PC-9 (cell line): ENCODE results near the gene HSPA1A. TPM values are rescaled to one million over a fixed set of nuclear protein-coding genes. Genes with fewer than 3 reads are reported as not detected.

ENCODE experiments used
- BruUV-seq: library from RNA; stranded (reverse); fragments of 400-500 nt; replicated peaks from 2 replicates; lab custom pipeline; 2021; lab: Mats Ljungman, UMichigan
- CTCF ChIA-PET: fragments of 300-600 bp; sonication (Branson Sonifier 250); formaldehyde crosslinking; loops from one replicate; lab custom pipeline; 2022; ENCODE audit warnings: antibody characterized with exemption; lab: Charles Lee
- POLR2A ChIA-PET: fragments of 300-600 bp; sonication (Branson Sonifier 250); formaldehyde crosslinking; loops from one replicate; lab custom pipeline; 2022; ENCODE audit warnings: antibody characterized with exemption; ENCODE audit not compliant: unreplicated experiment; lab: Charles Lee
- DNase-seq, 2 experiments: peaks; one replicate each; pipeline versions ENCODE4 v3.0.0 to v3.0.0-alpha.2; 2015 to 2022; ENCODE audit warnings: mixed read lengths in 1 of 2
- H2AFZ ChIP-seq: fragments of 200-600 bp; sonication (generic); 2 replicates; pipeline ENCODE4 v1.8.1; 2017; ENCODE audit warnings: antibody characterized with exemption
- H3F3A ChIP-seq: fragments of 200-600 bp; sonication (generic); 2 replicates; pipeline ENCODE4 v1.8.1; 2017; ENCODE audit warnings: antibody characterized with exemption, mild to moderate bottlenecking, low read depth; ENCODE audit not compliant: insufficient read depth
- H3K27ac ChIP-seq: fragments of 200-600 bp; sonication (generic); 2 replicates; pipeline ENCODE4 v1.6.1; 2016; ENCODE audit warnings: mixed run types
- H3K27me3 ChIP-seq: fragments of 200-600 bp; sonication (generic); 2 replicates; pipeline ENCODE4 v1.6.1; 2016; ENCODE audit warnings: low read depth, mixed run types; ENCODE audit not compliant: insufficient read depth
- H3K36me3 ChIP-seq: fragments of 200-600 bp; sonication (generic); 2 replicates; pipeline ENCODE4 v1.6.1; 2016; ENCODE audit warnings: low read depth, mixed run types
- H3K4me1 ChIP-seq: fragments of 200-600 bp; sonication (generic); replicated peaks from 2 replicates; pipeline ENCODE4 v1.6.1; 2016; ENCODE audit warnings: mixed run types; ENCODE audit not compliant: insufficient read depth
- H3K4me2 ChIP-seq: fragments of 200-600 bp; sonication (generic); 2 replicates; pipeline ENCODE4 v1.6.1; 2017; ENCODE audit warnings: mixed run types
- H3K4me3 ChIP-seq: fragments of 200-600 bp; sonication (generic); 2 replicates; pipeline ENCODE4 v1.6.1; 2016; ENCODE audit warnings: mixed run types
- H3K79me2 ChIP-seq: fragments of 200-600 bp; sonication (generic); 2 replicates; pipeline ENCODE4 v1.6.1; 2017; ENCODE audit warnings: low read depth, mixed run types
- H3K9me2 ChIP-seq: fragments of 200-600 bp; sonication (generic); 2 replicates; pipeline ENCODE4 v1.8.1; 2017; ENCODE audit warnings: mild to moderate bottlenecking; ENCODE audit not compliant: insufficient read depth
- H3K9me3 ChIP-seq: fragments of 200-600 bp; sonication (generic); 2 replicates; pipeline ENCODE4 v1.8.1; 2016; ENCODE audit warnings: low read depth; ENCODE audit not compliant: insufficient read depth
- H4K20me1 ChIP-seq: fragments of 200-600 bp; sonication (generic); 2 replicates; pipeline ENCODE4 v1.8.1; 2017; ENCODE audit not compliant: insufficient read depth
- CTCF ChIP-seq: fragments of 200-600 bp; sonication (generic); conservative IDR thresholded peaks from 2 replicates; pipeline ENCODE4 v1.6.1; 2017; ENCODE audit warnings: mixed run types, antibody characterized with exemption, mild to moderate bottlenecking, moderate library complexity
- EZH2 ChIP-seq: fragments of 200-600 bp; sonication (generic); IDR thresholded peaks from 2 replicates; pipeline ENCODE4 v1.8.0; 2017; ENCODE audit warnings: antibody characterized with exemption, low read depth
- intact Hi-C: fragments of 100-400 bp; cut with micrococcal nuclease; formaldehyde crosslinking; loops from one replicate; pipeline ENCODE4 v1.10.0; 2022; ENCODE audit not compliant: unreplicated experiment
- total RNA-seq: library from RNA; stranded (reverse); gene quantifications from 2 replicates; pipeline ENCODE4 v1.2.3, GENCODE V29; 2021

Gene HSPA1A
- total RNA-seq, 1 experiment from 2014 or later: 385 TPM

GRCh38 chr6:31825553-31825952 is 10.2 kb downstream of the HSPA1A start:
- Histone ChIP-seq H3K4me2 (peak overlapping the region; percentile 98), H3K27me3 (no peaks in the 10 kb centered on the region), H4K20me1 (peaks cover 10% of the 10 kb centered on the region), H3K79me2 (peaks cover 51% of the 10 kb centered on the region), H3K4me1 (peaks cover 58% of the 10 kb centered on the region), H3K4me3 (peak overlapping the region; percentile 69), H3K9me2 (no peaks in the 10 kb centered on the region), H2AFZ (peak overlapping the region; percentile 65; the same call in 1 of the 2 replicates), H3K36me3 (no peaks in the 10 kb centered on the region), H3K9me3 (no peaks in the 10 kb centered on the region), H3F3A (peaks cover 63% of the 10 kb centered on the region), H3K27ac (peak overlapping the region; percentile 98)
- TF ChIP-seq CTCF (no peak), EZH2 (no peak)
- ChIA-PET POLR2A (interaction anchor here (0.6 kb wide), 1 partner anchor 39 kb away, joined by 3 read pairs; no protein-coding TSS in a partner anchor), CTCF (no interaction called here)
- intact Hi-C loops: loop anchor here (10.0 kb wide), 2 partner anchors 281 to 1149 kb away; partner anchors contain the start of genes ATP6V1G2, DDX39B and NFKBIL1
- DNase-seq: no peak
- BruUV-seq: no TSS peak

- Histone ChIP-seq H3F3A (peaks cover 61% of the 10 kb centered on the region), H4K20me1 (peaks cover 23% of the 10 kb centered on the region), H3K27ac (peak overlapping the region; percentile 98), H3K9me3 (no peaks in the 10 kb centered on the region), H2AFZ (peak overlapping the region; percentile 50), H3K27me3 (no peaks in the 10 kb centered on the region), H3K4me1 (peaks cover 52% of the 10 kb centered on the region), H3K4me3 (peak overlapping the region; percentile 69), H3K36me3 (no peaks in the 10 kb centered on the region), H3K79me2 (peaks cover 53% of the 10 kb centered on the region), H3K4me2 (peak overlapping the region; percentile 98), H3K9me2 (no peaks in the 10 kb centered on the region)
- DNase-seq: peak in 1 of 2 experiments; percentile 87
- TF ChIP-seq CTCF: no peak
- no peak for TF ChIP-seq EZH2
- ChIA-PET POLR2A (interaction anchor here (0.5 to 2.4 kb wide), 12 partner anchors 11 to 166 kb away, joined by 3 to 40 read pairs (median 6); partner anchors contain the start of genes C6orf47, EHMT2, HSPA1A and HSPA1L), CTCF (interaction anchor here (0.6 kb wide), 1 partner anchor 144 kb away, joined by 8 read pairs; no protein-coding TSS in a partner anchor)
- intact Hi-C loops: loop anchor here (1.0 to 10.0 kb wide), 4 partner anchors 31 to 1148 kb away; partner anchors contain the start of genes ATP6V1G2, DDX39B and NFKBIL1
- BruUV-seq: no TSS peak
These were observed 11.5 kb downstream of the HSPA1A start for GRCh38 chr6:31826793-31827285.

GRCh38 chr6:31827286-31828079 is 12.1 kb downstream of the HSPA1A start, which contains the start of gene HSPA1B:
Gene HSPA1B (plus strand): TSS chr6:31827738. CDS start chr6:31827951, 213 bp downstream.
- peak within 1 kb of the TSS; percentile 98 for H3K4me2 ChIP-seq
- H3K4me1 ChIP-seq: peaks cover 54% of the 10 kb centered on the region
- no peak for TF ChIP-seq EZH2
- no peak for TF ChIP-seq CTCF
- H3K36me3 ChIP-seq: no peaks in the 10 kb centered on the region
- H3K27me3 ChIP-seq: no peaks in the 10 kb centered on the region
- peaks cover 57% of the 10 kb centered on the region for H3K79me2 ChIP-seq
- DNase-seq: peak; percentile 99
- peak within 1 kb of the TSS; percentile 98 for H3K27ac ChIP-seq
- H3K9me3 ChIP-seq: no peaks in the 10 kb centered on the region
- intact Hi-C loops: loop anchor here (1.0 to 10.0 kb wide), 4 partner anchors 31 to 1147 kb away; partner anchors contain the start of genes ATP6V1G2, DDX39B and NFKBIL1
- peak within 1 kb of the TSS; percentile 84 for H3K4me3 ChIP-seq
- peaks cover 61% of the 10 kb centered on the region for H3F3A ChIP-seq
- POLR2A ChIA-PET: interaction anchor here (0.5 to 2.4 kb wide), 17 partner anchors 12 to 353 kb away, joined by 3 to 40 read pairs (median 6); partner anchors contain the start of genes EHMT2, HSPA1A, HSPA1L and LSM2
- H4K20me1 ChIP-seq: peaks cover 24% of the 10 kb centered on the region
- peak within 1 kb of the TSS; percentile 50 for H2AFZ ChIP-seq
- no peaks in the 10 kb centered on the region for H3K9me2 ChIP-seq
- no TSS peak for BruUV-seq
- CTCF ChIA-PET: interaction anchor here (0.5 to 0.6 kb wide), 2 partner anchors 145 to 438 kb away, joined by 4 to 8 read pairs; no protein-coding TSS in a partner anchor
